ENCODE results near the gene STX11.

- TF ChIP-seq CTCF (IDR thresholded peaks at IDR 0.05 in 2 of 3, conservative IDR thresholded peaks at IDR 0.05 in 1 of 3; ENCODE audit: borderline replicate concordance in 1 of 3, insufficient read depth in 1 of 3, low read depth in 2 of 3, low read length in 2 of 3) (no peak), EZH2 (IDR thresholded peaks at IDR 0.05) (no peak), REST (IDR thresholded peaks at IDR 0.05; ENCODE audit: low read depth) (no peak), RAD21 (IDR thresholded peaks at IDR 0.05; ENCODE audit: low read depth) (no peak), JUND (IDR thresholded peaks at IDR 0.05) (no peak), ZNF274 (IDR thresholded peaks at IDR 0.05; ENCODE audit: low read depth, low read length) (no peak), ZBTB33 (IDR thresholded peaks at IDR 0.05; ENCODE audit: extremely low read depth, insufficient replicate concordance, low read length) (no peak), POLR2A (IDR thresholded peaks at IDR 0.05; ENCODE audit: borderline replicate concordance, extremely low read depth, insufficient read depth, insufficient read length) (no peak), MAX (IDR thresholded peaks at IDR 0.05) (no peak), EGR1 (IDR thresholded peaks at IDR 0.05; ENCODE audit: low read depth) (no peak), EZH2phosphoT487 (IDR thresholded peaks at IDR 0.05; ENCODE audit: borderline replicate concordance) (no peak)
Observed at GRCh38 chr6:144140867-144141266, 9.4 kb upstream of the STX11 start.
